Activated CD4-positive, alpha-beta T cell treated with anti-CD3 and anti-CD28 coated beads, Interleukin-2, amount 50 U/mL, for 24 hours (primary cell): ENCODE results near the gene DGKZ.
"Not testable (repeated sequence)": the region's sequence is repeated elsewhere in the genome, so short reads cannot be mapped to it uniquely, and the experiment has no call there.

Experiments
- DNase-seq, 2 donors: peaks; one replicate each; pipeline ENCODE4 v3.0.0-alpha.2; 2020; ENCODE audit warnings: low read depth in 1 of 2, low spot score in 1 of 2

DGKZ gene

DNA sequence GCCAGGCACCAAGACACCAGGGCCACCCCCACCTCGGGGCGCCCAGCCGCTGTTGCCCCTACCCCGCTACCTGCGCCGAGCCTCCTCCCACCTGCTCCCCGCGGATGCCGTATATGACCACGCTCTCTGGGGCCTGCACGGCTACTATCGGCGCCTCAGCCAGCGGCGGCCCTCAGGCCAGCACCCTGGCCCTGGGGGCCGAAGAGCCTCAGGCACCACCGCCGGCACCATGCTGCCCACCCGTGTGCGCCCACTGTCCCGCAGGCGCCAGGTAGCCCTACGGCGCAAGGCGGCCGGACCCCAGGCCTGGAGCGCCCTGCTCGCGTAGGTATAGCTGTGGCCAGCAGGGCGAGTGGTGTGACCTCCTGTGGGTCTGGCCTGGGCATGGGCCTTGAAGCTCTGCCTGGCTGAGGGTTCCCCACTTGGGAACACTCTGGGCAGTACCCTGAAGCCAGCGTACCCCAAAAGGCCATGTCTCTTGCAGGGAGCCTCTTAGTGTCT is 19.4 kb downstream of the DGKZ start:
- DNase-seq: no peak

DNA sequence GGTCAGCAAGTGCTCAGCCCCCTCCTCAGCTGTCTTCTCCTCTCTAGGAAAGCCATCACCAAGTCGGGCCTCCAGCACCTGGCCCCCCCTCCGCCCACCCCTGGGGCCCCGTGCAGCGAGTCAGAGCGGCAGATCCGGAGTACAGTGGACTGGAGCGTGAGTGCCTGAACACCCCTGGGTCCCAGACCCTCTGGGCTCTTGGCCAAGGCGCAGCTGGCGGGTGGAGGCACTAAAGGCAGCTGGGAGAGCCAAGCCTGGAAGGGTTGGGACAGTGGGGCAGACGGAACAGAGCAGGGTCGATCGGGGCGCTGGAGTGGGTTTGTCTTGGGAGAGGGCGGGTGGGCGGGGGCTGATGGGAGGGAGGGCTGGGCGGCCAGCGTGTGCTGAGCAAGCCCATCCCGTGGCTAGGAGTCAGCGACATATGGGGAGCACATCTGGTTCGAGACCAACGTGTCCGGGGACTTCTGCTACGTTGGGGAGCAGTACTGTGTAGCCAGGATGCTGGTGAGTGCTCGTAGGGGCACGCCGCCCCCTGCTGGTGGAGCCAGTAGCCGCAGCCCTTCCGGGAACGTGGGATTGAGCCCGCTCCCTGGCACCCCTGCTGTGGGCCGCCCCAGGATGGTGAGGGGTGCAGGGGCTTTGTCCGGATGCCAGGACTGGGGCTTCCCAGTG is 20.1 kb downstream of the DGKZ start:
- DNase-seq: peak; percentile 61 to 62

DNA sequence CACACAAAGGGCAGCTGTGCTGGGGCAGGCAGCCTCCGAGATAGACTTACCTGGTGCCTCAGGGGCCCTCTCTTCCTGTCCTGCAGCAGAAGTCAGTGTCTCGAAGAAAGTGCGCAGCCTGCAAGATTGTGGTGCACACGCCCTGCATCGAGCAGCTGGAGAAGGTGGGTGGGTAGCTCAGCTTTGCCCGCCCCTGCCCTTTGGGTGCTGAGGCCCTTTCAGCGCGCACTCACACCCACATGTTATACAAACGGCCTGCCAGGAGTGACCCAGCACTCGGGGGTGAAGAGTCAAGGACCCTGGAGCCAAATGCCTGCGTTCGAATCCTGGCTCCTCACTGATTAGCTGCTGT is 20.6 kb downstream of the DGKZ start:
- no peak for DNase-seq

DNA sequence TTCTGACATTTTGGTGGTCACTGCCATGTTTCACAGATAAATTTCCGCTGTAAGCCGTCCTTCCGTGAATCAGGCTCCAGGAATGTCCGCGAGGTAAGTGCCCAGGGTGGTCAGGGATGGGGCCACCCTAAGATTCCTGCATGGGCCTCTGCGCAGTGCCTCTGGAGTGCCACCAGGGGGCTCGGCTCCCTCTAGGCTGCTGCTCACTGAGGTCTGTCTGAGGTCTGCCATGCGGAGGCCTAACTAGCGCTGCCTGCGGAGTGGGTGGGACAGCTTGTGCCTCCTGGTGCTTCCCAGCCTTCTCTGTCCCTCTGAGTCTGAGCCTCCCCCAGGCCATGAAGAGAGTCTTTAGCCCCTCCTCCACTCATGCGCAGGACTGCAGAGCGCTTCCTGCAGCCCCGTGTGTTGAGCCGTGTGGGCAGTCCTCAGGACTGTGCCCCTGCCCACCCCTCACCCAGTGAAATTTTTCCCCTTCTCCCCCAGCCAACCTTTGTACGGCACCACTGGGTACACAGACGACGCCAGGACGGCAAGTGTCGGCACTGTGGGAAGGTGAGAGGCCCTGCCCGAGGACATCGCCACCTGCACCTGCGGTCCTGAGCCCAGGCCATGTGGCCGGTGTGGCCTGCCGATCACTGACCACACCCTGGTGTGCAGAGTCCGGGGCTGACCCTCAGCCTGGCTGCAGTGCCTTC is 22.3 kb downstream of the DGKZ start:
- DNase-seq: no peak

DNA sequence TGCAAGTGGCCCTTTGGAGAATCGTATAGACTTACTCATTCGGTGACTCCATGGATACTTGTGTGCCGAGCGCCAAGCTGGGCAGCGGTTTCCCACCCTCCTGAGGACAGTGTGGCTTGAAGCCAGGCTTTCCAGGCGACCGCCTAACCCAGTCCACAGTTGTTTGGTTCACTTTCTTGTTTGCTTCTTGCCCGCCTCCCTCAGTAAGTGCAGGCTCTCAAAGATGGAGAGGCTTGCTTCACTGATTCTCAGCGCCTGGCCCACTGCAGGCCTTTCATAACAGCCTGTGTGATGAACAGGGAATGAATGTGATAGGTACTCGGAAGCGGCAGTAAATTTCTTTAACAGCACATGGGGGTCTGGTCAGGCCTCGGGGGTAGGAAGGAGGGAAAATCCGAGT is 23.0 kb downstream of the DGKZ start:
- no peak for DNase-seq

DNA sequence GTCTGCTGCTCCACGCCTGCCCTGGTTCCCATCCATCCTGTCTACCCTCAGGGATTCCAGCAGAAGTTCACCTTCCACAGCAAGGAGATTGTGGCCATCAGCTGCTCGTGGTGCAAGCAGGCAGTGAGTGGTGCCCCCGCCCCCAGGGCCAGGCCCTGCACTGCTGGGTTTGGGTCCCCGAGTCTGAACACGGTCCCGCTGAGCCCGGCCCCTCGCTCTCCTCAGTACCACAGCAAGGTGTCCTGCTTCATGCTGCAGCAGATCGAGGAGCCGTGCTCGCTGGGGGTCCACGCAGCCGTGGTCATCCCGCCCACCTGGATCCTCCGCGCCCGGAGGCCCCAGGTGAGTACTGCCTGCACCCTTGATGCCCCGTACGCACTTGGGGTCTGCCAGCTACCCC is 24.0 kb downstream of the DGKZ start:
- not testable (repeated sequence) for DNase-seq

DNA sequence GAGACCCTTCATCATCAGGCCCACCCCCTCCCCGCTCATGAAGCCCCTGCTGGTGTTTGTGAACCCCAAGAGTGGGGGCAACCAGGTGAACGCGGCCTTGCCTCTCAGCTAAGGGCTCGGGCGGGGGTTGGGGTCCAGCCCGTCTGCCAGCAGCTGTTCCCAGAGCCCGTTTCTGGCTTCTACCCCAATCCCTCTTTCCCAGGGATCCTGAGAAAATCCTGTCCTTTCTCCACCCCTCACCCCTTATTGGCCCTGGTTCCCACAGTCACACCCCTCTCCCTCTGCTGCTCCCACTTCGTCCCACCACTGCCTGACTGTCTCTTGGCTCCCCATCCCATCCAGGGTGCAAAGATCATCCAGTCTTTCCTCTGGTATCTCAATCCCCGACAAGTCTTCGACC is 24.8 kb downstream of the DGKZ start:
- DNase-seq: no peak

DNA sequence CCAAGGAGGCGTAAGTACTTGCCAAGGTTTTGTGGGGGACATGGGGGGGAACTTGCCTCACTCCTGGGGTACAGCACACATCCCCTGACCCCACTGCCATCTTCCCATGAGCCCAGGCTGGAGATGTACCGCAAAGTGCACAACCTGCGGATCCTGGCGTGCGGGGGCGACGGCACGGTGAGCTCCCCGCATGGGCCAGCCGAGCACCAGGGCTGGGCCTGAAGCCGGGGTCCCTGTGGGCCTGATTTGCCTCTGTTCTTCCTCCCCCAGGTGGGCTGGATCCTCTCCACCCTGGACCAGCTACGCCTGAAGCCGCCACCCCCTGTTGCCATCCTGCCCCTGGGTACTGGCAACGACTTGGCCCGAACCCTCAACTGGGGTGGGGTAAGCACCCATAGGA is 25.2 kb downstream of the DGKZ start:
- not testable (repeated sequence) for DNase-seq

DNA sequence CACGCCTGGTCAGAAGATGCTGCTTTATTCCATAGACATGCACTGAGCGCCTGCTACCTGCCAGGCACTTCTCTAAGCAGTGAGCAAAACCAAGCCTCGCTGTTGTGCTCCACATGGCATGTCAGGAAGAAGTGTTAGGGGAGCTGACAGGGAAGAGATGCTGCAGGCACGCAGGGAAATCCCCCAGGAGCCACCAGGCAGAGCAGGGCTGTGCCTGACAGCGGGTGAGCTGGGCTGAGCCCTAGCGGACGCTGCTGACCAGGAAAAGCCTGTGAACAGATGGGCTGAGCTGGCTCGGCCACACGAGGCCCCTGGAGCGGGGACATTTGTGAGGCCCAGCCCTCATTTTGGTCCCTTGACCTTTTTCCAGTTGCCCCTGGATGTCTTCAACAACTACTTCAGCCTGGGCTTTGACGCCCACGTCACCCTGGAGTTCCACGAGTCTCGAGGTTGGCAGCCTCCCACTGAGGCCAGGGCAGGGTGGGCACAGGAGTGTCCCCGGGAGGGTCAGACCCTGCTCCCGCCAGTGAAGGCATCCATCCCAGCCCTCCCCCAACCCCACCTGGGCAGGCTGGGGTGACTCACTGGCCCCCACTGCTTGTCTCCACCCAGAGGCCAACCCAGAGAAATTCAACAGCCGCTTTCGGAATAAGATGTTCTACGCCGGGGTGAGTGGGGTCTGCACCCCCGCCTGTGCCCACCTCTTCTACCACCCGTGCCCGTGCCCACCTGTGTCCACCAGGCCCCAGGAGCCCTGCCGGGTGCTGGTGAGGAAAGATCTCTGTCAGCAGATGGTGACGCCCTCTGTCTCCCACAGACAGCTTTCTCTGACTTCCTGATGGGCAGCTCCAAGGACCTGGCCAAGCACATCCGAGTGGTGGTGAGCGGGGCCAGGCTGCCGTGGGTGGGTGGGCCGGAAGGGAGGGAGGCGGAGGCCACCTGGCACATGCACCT is 26.8 kb downstream of the DGKZ start:
- no peak for DNase-seq

DNA sequence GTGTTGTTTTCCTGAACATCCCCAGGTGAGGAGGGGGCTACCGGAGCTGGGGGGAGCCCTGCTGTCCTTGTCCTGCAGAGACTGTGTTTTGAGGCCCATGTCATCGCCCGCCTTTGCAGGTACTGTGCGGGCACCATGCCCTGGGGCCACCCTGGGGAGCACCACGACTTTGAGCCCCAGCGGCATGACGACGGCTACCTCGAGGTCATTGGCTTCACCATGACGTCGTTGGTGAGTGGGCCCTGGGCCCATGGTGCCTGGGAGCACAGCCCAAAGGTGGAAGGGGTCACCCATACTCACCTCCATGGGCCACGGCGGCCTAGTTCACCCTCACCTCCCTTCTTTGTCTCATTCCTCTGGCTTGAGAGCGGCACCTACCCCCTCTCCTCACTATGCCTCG is 27.6 kb downstream of the DGKZ start:
- no peak for DNase-seq

DNA sequence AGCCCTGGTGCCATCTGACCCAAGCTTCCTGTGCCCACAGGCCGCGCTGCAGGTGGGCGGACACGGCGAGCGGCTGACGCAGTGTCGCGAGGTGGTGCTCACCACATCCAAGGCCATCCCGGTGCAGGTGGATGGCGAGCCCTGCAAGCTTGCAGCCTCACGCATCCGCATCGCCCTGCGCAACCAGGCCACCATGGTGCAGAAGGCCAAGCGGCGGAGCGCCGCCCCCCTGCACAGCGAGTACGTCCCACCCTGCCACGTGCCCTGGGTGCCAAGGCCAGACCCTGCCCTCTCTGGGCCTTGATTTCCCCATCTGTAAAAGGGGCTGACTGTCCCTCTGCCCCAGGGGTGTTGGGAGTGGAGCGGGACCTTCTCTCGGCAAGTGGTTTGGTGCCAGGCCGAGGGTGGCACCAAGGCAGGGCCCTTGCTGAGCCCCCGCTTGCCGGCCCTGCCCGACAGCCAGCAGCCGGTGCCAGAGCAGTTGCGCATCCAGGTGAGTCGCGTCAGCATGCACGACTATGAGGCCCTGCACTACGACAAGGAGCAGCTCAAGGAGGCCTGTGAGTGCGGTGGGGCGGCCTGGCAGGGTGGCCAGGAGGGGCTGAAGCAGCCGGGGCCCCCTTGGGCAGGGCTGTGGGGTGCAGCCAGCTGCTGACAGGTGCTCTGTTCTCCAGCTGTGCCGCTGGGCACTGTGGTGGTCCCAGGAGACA is 28.3 kb downstream of the DGKZ start:
- DNase-seq: no peak

DNA sequence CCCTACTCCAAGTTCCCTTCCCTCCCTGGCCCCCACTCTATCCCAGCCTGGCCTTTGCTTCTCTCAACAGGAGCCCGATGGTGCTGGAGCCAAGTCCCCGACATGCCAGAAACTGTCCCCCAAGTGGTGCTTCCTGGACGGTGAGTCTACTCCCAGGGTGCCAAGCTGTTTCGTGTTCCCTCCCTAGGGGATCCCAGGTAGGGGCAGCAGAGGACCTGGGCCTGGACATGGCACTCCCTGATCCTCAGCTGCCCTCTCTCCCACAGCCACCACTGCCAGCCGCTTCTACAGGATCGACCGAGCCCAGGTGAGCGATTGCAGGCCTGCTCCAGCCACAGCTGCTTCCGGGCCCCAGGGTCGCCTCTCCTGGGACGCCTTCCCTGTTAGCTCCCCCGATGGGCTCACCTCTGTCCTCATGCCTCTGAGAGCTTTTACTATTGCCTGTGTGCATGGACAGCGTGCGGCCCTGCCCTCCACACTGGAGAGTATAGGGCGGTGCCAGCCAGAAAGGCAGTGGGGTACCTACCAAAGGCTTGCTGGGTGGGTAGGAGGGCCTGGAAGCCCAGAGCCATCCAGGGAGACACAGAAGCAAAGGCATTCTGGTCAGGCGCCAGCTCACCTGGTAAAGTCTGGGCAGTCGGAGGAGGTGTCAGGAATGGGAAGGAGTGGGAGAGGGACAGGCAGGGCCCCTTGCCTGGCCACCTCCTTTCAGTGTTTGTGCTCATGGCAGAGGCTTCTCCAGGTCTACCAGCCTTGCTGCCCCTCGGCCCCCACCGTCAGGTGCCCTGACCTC is 29.2 kb downstream of the DGKZ start:
- no peak for DNase-seq

DNA sequence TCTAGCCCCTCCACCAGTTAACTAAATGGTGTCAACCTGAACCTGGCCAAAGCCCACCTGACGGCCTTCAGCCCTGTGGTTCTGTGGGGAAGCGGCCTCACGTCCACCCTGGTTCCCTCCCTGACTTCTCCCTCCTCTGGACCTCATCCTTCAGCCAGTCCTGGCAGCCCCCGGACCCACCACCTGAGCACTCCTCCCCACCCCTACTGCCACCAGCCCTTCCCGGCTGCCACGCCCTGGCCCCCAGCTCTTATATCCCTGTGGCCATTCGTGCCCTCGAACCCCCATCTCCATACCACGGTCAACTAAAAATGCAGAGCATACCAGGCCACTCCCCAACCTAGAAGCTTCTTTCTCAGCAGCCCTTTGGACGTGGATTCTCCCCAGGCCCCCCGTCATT is 30.0 kb downstream of the DGKZ start:
- DNase-seq: no peak

DNA sequence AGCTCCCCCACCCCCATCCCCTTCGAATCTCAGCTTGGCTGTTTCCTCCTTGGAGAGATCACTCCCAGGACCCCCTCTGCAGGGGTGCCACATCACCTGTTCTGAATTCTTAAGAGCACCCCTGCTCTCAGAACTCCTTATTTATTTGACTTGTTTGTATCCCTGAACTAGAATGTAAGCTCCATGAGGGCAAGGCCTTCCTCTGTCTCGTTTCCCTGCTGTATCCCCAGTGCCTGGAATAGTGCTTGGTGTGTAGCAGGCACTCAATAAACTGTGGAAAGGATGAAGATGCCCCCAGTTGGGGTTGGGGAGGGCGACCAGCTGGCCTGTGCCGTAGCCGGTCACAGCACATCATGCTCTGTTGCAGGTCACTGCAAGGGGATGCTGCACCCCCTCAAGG is 30.6 kb downstream of the DGKZ start:
- no peak for DNase-seq

DNA sequence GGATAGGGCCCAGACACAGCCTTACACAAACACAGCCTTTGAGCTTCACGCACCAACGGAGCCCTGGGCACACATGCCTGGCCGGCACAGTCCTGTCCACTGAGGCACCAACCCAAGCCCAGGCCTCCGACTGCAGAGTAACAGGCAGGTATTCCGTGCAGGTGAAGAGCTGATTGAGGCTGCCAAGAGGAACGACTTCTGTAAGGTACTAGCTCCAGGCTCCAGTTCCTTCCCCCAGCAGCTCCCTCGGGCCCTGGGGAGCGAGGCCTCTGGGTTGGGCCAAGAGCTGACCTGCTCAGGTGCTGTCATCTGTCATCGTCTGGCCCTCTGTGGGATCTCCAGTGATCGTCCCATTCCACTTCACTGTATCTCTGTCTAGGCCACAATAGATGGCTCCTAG is 31.0 kb downstream of the DGKZ start:
- no peak for DNase-seq

DNA sequence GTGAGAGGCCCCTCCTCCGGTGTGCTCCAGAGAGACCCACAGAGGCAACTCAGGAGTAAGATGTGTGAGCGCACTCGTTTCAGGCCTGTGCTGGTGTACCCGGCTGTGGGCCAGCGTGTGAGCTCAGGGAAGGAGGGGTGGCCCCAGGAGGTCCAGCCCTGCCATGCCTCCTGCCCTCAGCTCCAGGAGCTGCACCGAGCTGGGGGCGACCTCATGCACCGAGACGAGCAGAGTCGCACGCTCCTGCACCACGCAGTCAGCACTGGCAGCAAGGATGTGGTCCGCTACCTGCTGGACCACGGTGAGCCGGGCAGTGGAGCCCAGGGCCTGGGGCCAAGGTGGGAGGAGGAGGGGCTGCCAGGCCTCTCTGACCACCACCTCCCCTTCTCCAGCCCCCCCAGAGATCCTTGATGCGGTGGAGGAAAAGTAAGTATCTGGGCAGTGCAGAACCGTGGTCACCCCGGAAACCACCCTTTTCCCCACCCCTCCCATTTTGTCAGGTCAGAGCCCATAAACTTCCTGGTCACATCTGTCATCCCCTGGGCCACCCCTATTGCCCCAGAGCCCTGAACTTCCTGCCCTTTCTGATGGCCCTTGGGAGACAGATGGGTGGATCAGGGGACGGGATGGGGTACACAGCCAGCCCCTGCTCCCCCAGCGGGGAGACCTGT is 31.7 kb downstream of the DGKZ start:
- no peak for DNase-seq

DNA sequence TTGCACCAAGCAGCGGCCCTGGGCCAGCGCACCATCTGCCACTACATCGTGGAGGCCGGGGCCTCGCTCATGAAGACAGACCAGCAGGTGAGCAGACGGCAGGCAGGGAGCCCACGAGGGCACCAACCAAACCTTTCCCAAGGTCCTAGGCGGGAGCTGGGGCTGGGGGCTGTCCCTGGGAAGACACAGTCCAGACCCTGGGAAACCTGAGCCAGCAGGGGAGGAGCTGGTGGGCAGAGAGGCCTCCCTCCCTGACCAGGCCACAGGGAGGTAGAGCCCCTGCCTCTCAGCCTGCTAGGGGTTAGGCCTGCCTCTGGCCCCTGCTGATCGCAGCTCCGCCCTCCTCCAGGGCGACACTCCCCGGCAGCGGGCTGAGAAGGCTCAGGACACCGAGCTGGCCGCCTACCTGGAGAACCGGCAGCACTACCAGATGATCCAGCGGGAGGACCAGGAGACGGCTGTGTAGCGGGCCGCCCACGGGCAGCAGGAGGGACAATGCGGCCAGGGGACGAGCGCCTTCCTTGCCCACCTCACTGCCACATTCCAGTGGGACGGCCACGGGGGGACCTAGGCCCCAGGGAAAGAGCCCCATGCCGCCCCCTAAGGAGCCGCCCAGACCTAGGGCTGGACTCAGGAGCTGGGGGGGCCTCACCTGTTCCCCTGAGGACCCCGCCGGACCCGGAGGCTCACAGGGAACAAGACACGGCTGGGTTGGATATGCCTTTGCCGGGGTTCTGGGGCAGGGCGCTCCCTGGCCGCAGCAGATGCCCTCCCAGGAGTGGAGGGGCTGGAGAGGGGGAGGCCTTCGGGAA is 32.4 kb downstream of the DGKZ start:
- DNase-seq: not testable (repeated sequence)

DNA sequence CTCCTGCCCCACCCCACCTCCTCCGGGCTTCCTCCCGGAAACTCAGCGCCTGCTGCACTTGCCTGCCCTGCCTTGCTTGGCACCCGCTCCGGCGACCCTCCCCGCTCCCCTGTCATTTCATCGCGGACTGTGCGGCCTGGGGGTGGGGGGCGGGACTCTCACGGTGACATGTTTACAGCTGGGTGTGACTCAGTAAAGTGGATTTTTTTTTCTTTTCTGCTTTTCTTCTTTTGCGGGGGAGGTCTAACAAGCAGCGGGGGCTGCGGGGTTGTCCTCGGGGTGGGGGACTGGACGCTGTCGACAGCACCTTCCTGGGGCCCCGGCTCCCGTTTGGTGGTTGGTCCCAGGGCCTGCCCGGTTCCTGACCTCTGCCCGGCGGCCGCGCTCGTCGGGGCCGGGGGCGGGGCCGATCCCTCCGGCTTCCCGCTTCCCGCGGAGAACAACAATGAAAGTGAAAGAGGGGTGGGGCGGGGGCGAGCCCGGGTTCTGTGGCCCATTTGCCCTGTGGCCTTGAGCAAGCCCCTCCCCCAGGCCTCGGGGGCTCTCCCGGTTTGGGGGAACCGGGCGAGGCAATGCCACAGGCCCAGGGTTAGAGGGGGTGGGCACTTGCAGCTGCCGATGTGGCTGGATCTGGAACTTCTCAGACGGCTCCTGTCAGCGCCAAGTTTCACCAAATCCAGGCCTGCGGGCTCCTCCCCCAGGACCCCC is 33.2 kb downstream of the DGKZ start:
- peak in 1 of 2 donors; percentile 41 for DNase-seq
